IPS DF 4.7 (cell line): Measurements from ENCODE around the gene IQGAP2.
"Not testable (repeated sequence)": the region's sequence is repeated elsewhere in the genome, so short reads cannot be mapped to it uniquely, and the experiment has no call there.

Experiments
- DNase-seq: peaks from one replicate; pipeline ENCODE4 v3.0.0-alpha.2; 2013; ENCODE audit warnings: low spot score; ENCODE audit errors: extremely low read depth

IQGAP2 gene

GRCh38 chr5:76570153-76570552, 167.1 kb downstream of the IQGAP2 start:
- no peak for DNase-seq

GRCh38 chr5:76571559-76571958, 168.5 kb downstream of the IQGAP2 start:
- DNase-seq: no peak

GRCh38 chr5:76576450-76576849, 173.4 kb downstream of the IQGAP2 start:
- no peak for DNase-seq

GRCh38 chr5:76576996-76577395, 173.9 kb downstream of the IQGAP2 start:
- no peak for DNase-seq

- DNase-seq: no peak
These were observed 176.3 kb downstream of the IQGAP2 start for GRCh38 chr5:76579166-76579937.

GRCh38 chr5:76580981-76581380, 177.9 kb downstream of the IQGAP2 start:
- DNase-seq: no peak

GRCh38 chr5:76582230-76583162, 179.4 kb downstream of the IQGAP2 start:
- DNase-seq: no peak

- no peak for DNase-seq
These were observed 180.3 kb downstream of the IQGAP2 start for GRCh38 chr5:76583163-76584047.

- no peak for DNase-seq
These were observed 182.7 kb downstream of the IQGAP2 start for GRCh38 chr5:76585783-76586217.

GRCh38 chr5:76586531-76586930, 183.4 kb downstream of the IQGAP2 start:
- no peak for DNase-seq

GRCh38 chr5:76590027-76590426, 186.9 kb downstream of the IQGAP2 start:
- DNase-seq: no peak

GRCh38 chr5:76591366-76591765, 188.3 kb downstream of the IQGAP2 start:
- no peak for DNase-seq

- no peak for DNase-seq
These were observed 189.6 kb downstream of the IQGAP2 start for GRCh38 chr5:76592692-76593091.

- no peak for DNase-seq
These were observed 191.0 kb downstream of the IQGAP2 start for GRCh38 chr5:76594107-76594506.

GRCh38 chr5:76595755-76596481, 192.8 kb downstream of the IQGAP2 start:
- no peak for DNase-seq

GRCh38 chr5:76598531-76598930, 195.4 kb downstream of the IQGAP2 start:
- no peak for DNase-seq

- no peak for DNase-seq
These were observed 197.6 kb downstream of the IQGAP2 start for GRCh38 chr5:76600716-76601115.

- peak; percentile 53 for DNase-seq
These were observed 198.4 kb downstream of the IQGAP2 start for GRCh38 chr5:76601470-76601869.

- DNase-seq: no peak
These were observed 199.1 kb downstream of the IQGAP2 start for GRCh38 chr5:76602094-76602726.

- not testable (repeated sequence) for DNase-seq
These were observed 200.9 kb downstream of the IQGAP2 start for GRCh38 chr5:76603991-76604390.
